Adipocyte (in vitro differentiated cells): ENCODE data around the gene BEND3.
"Not testable (repeated sequence)": the region's sequence is repeated elsewhere in the genome, so short reads cannot be mapped to it uniquely, and the experiment has no call there.

Experiments used
- DNase-seq: peaks from one replicate; pipeline ENCODE4 v3.0.0-alpha.2; 2015; ENCODE audit warnings: low read depth
- H3K27me3 ChIP-seq: replicated peaks from 2 replicates; pipeline ENCODE4 v1.7.0; 2013; ENCODE audit warnings: mild to moderate bottlenecking, low read length, moderate library complexity; ENCODE audit not compliant: control insufficient read depth, insufficient read depth
- H3K36me3 ChIP-seq: 2 replicates; pipeline ENCODE4 v1.7.0; 2013; ENCODE audit warnings: low read length, mild to moderate bottlenecking, moderate library complexity; ENCODE audit not compliant: control insufficient read depth, insufficient read depth, severe bottlenecking
- H3K4me1 ChIP-seq: 2 replicates; pipeline ENCODE4 v1.7.0; 2013; ENCODE audit warnings: mild to moderate bottlenecking, low read length, moderate library complexity; ENCODE audit not compliant: control insufficient read depth, insufficient read depth
- H3K4me3 ChIP-seq: 2 replicates; pipeline ENCODE4 v1.7.0; 2013; ENCODE audit warnings: mild to moderate bottlenecking, low read length, moderate library complexity
- H3K9ac ChIP-seq: 2 replicates; pipeline ENCODE4 v1.7.0; 2013; ENCODE audit warnings: mild to moderate bottlenecking, low read length, moderate library complexity
- H3K9me3 ChIP-seq: 2 replicates; pipeline ENCODE4 v1.7.0; 2013; ENCODE audit warnings: mild to moderate bottlenecking, low read length, moderate library complexity; ENCODE audit not compliant: control insufficient read depth

BEND3 gene

DNA sequence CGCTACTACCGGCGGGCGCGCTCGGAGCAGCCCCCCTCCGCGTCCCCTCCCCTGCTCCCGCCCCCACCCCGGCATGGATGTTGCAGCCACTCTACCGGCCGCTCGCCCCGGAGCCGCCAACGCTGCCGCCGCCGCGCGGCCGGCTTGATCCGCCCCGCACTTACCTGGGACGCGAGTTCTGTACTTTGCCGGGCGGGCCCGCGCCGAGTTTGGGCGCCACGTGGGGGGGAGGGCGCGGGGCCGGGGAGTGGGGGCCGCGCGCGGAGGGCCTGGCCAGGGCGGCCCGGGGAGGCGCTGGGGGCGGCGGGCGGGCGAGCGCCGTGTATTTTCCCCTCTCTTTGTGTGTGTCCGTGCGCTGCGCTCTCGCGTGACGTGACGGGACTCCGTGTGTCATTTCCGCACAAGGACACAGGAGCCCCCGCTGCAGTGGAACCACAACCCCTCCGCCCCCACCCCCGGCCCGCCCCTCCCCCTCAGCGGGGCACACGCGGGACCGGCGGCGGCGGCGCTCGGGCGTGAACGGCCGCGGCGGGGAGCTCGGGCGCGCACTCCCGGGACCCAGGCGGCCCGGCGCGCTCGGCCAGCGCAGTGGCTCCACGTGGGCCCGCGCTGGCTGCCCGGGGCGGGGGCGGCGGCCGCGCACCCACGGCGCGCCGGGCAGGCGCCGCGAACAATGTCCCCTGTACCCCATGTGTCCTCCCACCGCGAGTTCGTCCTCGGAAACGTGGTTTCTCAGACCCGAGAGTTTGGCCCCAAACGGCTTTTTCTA lies at the start of gene BEND3:
Gene BEND3 (minus strand): TSS at position 590 of the 769 bp plus-strand sequence. CDS start 16,230 bp downstream, outside the sequence.
- DNase-seq = peak; percentile 62
- Histone ChIP-seq H3K4me1 (peaks cover 15% of the 10 kb centered on the region), H3K27me3 (no peaks in the 10 kb centered on the region), H3K36me3 (no peaks in the 10 kb centered on the region), H3K4me3 (peak within 1 kb of the TSS; percentile 85), H3K9ac (peak within 1 kb of the TSS; percentile 55), H3K9me3 (no peaks in the 10 kb centered on the region)

DNA sequence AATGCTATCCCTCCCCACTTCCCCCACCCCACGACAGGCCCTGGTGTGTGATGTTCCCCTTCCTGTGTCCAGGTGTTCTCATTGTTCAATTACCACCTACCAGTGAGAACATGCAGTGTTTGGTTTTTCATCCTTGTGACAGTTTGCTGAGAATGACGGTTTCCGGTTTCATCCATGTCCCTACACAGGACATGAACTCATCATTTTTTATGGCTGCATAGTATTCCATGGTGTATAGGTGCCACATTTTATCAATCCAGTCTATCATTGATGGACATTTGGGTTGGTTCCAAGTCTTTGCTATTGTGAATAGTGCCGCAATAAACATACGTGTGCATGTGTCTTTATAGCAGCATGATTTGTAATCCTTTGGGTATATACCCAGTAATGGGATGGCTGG lies 49.0 kb upstream of the BEND3 start:
- not testable (repeated sequence) for H3K4me3 ChIP-seq, H3K36me3 ChIP-seq, H3K4me1 ChIP-seq, DNase-seq, H3K27me3 ChIP-seq, H3K9ac ChIP-seq, H3K9me3 ChIP-seq

- H3K27me3 ChIP-seq = no peaks in the 10 kb centered on the region
- H3K9me3 ChIP-seq = no peaks in the 10 kb centered on the region
- H3K4me3 ChIP-seq = no peak overlapping the region
- H3K4me1 ChIP-seq = no peaks in the 10 kb centered on the region
- DNase-seq = no peak
- no peak overlapping the region for H3K9ac ChIP-seq
- no peaks in the 10 kb centered on the region for H3K36me3 ChIP-seq
Observed at GRCh38 chr6:107161521-107161920, 46.2 kb upstream of the BEND3 start.

- no peak for DNase-seq
- Histone ChIP-seq H3K9ac (no peak overlapping the region), H3K4me3 (no peak overlapping the region), H3K9me3 (no peaks in the 10 kb centered on the region), H3K27me3 (no peaks in the 10 kb centered on the region), H3K4me1 (no peaks in the 10 kb centered on the region), H3K36me3 (no peaks in the 10 kb centered on the region)
Observed at GRCh38 chr6:107156617-107157016, 41.3 kb upstream of the BEND3 start.

DNA sequence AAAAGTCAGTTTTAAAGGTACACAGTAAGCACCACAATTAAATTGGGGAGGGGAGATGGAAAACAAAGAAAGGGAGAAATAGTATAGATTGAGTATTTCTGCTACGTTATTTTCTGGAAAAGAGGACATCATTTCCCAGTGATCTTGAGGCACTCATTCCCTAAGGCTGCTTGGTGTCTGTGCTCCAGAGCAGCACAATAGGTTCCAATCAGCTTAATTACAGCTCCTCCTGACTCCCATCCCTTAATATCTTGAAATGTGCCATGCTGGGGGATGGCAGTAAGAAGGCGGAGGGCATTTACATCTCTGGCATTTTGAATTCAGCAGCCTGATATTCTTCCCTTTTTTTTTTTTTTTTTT lies 39.5 kb upstream of the BEND3 start:
- Histone ChIP-seq H3K4me1 (no peaks in the 10 kb centered on the region), H3K9ac (no peak overlapping the region), H3K36me3 (no peaks in the 10 kb centered on the region), H3K9me3 (no peaks in the 10 kb centered on the region), H3K4me3 (no peak overlapping the region), H3K27me3 (no peaks in the 10 kb centered on the region)
- no peak for DNase-seq

GRCh38 chr6:107154131-107154800 lies 39.0 kb upstream of the BEND3 start:
- Histone ChIP-seq H3K36me3 (no peaks in the 10 kb centered on the region), H3K27me3 (no peaks in the 10 kb centered on the region), H3K4me3 (no peak overlapping the region), H3K9me3 (no peaks in the 10 kb centered on the region), H3K9ac (no peak overlapping the region), H3K4me1 (no peaks in the 10 kb centered on the region)
- DNase-seq = no peak

- H3K4me1 ChIP-seq = no peaks in the 10 kb centered on the region
- no peaks in the 10 kb centered on the region for H3K27me3 ChIP-seq
- H3K4me3 ChIP-seq = no peak overlapping the region
- H3K9ac ChIP-seq = no peak overlapping the region
- no peaks in the 10 kb centered on the region for H3K36me3 ChIP-seq
- peak; percentile 5 for DNase-seq
- no peaks in the 10 kb centered on the region for H3K9me3 ChIP-seq
Observed at GRCh38 chr6:107152638-107153430, 37.5 kb upstream of the BEND3 start.

DNA sequence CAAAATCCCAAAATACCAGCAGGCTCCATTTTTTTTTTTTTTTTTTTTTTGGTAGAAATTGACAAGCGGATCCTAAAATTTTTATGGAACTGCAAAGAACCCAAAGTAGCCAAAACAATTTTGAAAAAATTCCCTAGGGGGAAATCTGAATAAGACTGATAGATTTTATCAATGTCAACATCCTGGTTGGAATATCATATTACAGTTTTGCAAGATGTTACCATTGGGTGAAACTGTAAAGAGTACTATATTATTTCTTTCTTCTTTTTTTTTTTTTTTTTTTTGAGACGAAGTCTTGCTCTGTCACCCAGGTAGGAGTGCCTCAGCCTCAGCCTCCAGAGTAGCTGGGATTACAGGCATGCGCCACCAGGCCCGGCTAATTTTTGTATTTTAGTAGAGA lies 29.4 kb upstream of the BEND3 start:
- no peaks in the 10 kb centered on the region for H3K36me3 ChIP-seq
- no peak overlapping the region for H3K4me3 ChIP-seq
- no peak overlapping the region for H3K9ac ChIP-seq
- no peaks in the 10 kb centered on the region for H3K9me3 ChIP-seq
- no peak for DNase-seq
- H3K4me1 ChIP-seq = peaks cover 5% of the 10 kb centered on the region
- H3K27me3 ChIP-seq = no peaks in the 10 kb centered on the region

GRCh38 chr6:107144014-107144413 lies 28.7 kb upstream of the BEND3 start:
- H3K4me1 ChIP-seq = peaks cover 5% of the 10 kb centered on the region
- H3K27me3 ChIP-seq = no peaks in the 10 kb centered on the region
- no peaks in the 10 kb centered on the region for H3K36me3 ChIP-seq
- no peak overlapping the region for H3K4me3 ChIP-seq
- no peak for DNase-seq
- H3K9ac ChIP-seq = no peak overlapping the region
- H3K9me3 ChIP-seq = no peaks in the 10 kb centered on the region

GRCh38 chr6:107140581-107140980 lies 25.3 kb upstream of the BEND3 start:
- Histone ChIP-seq H3K4me3 (no peak overlapping the region), H3K4me1 (peaks cover 5% of the 10 kb centered on the region), H3K9ac (no peak overlapping the region), H3K27me3 (no peaks in the 10 kb centered on the region), H3K36me3 (no peaks in the 10 kb centered on the region), H3K9me3 (no peaks in the 10 kb centered on the region)
- DNase-seq = no peak

- not testable (repeated sequence) for H3K4me3 ChIP-seq, H3K4me1 ChIP-seq, H3K27me3 ChIP-seq, DNase-seq, H3K36me3 ChIP-seq, H3K9me3 ChIP-seq, H3K9ac ChIP-seq
Observed at GRCh38 chr6:107136324-107136723, 21.0 kb upstream of the BEND3 start.
